Inflammatory macrophage treated with lipopolysaccharide for 4 hours (primary cell): ENCODE results near the gene C1orf226.

Experiments
- DNase-seq: peaks from one replicate; pipeline ENCODE4 v3.0.0-alpha.2; 2020

Gene C1orf226

DNA sequence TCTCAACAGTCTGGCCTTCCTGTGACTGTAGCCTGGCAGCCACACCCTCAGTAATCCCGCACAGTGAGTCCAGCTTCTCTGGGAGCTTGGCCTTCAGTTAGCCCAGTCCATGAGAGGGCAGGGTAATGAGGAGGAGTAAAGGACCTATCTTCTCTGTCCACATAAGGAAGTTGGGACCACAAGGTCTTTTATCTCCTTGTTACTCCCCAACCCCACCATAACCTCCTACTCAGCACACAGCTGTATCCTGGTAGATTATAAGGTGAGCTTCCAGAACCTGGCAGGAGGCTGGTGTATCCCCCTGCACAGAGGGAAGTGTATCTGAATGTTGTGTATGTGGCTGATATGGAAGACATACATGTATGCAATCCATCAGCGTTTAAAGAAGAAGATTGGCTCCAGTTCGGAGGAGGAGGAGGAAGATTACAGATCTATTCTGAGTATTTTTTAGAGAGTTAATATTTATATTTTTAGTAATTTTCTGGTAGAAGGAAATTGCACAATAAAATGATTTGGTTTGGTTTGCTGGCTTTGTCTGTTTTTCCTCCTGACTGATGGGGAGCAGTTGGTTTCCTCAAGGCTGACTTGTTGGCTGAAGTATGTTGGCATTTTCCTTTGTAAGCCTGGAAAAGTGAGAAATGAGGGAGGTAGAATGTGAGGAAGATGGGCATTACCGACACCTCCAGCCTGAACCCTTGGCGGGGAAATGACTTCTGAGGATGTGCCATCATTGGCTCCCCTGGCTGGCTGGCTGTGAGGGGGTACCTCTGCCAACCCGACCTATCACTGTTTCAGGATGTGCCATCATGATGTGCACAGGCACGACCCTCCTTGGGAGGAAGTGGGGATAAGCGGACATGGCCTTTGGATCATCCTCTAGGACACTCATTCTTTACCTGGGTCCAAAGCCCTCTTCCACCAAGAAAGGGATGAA, 5.0 kb downstream of the C1orf226 start:
- no peak for DNase-seq

- no peak for DNase-seq
Observed at GRCh38 chr1:162387226-162388082, 5.9 kb downstream of the C1orf226 start.

- no peak for DNase-seq
Observed at GRCh38 chr1:162388083-162388594, 6.6 kb downstream of the C1orf226 start.

GRCh38 chr1:162388615-162389014, 7.1 kb downstream of the C1orf226 start:
- DNase-seq = no peak

DNA sequence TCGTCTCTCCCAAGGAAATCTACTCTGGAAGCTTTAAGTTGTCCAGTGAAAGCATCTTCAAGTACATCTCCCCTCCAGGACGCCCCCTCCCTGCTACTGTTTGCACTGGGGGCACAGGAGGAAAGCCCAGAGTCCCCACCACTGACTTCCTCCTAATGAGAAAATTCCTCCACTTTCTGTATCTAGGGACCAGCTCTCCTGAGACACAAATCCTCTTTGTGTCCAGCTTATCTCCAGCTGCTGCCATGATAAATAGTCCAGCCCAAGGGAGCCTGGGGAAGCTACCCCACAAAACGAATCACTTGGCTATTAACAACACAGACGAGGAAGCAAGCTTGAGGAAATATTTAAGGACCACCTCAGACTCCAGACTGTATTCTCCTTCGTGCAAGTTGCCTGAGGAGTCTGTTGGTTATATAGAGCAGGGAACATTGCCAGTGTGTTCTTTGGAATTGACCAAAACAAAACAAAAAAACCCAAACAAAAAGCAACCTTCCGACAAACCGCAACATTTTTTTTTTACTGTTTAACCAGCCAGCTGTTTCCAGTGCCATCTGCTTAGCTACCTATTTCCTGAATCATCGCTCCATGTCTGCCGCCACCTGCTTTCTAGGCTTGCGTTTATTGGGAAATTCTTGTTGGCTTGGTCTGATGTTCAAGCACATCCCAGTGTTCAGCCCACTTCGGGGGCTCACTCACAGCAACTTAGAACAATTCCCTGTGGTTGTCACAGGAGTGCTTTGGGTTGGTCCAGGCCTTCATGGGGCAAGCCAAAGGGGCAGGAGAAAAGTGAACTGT, 7.7 kb downstream of the C1orf226 start:
- DNase-seq = no peak

- DNase-seq = no peak
Observed at GRCh38 chr1:162389971-162390370, 8.4 kb downstream of the C1orf226 start.

DNA sequence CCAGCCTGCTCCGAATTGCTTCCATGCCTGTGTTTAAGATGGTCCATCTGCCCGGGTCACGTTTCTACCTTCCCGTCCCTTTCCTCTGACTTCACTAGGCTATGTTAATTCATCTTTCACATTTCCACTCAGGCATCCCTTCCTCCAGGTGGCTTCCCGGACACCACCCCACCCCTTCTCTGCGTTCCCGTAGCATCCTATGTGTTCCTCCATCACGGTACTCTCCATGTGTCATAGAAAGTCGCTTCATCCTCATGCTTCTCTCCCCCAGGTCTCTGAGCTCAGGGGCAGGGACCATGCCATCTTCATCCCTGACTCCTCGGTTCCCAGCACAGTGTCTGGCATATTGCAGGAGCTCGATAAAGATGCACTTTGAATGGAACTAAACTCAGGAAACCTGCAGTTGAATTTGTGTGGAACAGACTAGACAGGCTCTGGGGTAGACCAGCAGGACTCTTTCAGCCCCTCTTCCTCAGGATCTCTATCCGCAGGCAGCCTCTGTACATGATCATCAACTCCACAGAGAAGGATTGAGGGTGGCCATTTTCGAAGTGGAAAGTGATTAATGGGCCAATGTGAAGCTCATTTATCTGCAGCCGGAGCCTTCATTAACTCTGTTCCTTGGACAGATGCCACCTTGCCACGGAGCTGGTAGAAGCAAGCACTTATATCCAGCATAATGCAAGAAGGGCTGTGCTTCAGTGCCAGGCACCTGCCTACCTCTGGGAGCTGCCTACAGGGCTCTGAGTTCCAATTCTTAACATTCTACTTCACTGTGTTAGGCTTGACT, 9.1 kb downstream of the C1orf226 start:
- DNase-seq = no peak

GRCh38 chr1:162391790-162392563, 10.4 kb downstream of the C1orf226 start:
- peak; percentile 26 for DNase-seq

DNA sequence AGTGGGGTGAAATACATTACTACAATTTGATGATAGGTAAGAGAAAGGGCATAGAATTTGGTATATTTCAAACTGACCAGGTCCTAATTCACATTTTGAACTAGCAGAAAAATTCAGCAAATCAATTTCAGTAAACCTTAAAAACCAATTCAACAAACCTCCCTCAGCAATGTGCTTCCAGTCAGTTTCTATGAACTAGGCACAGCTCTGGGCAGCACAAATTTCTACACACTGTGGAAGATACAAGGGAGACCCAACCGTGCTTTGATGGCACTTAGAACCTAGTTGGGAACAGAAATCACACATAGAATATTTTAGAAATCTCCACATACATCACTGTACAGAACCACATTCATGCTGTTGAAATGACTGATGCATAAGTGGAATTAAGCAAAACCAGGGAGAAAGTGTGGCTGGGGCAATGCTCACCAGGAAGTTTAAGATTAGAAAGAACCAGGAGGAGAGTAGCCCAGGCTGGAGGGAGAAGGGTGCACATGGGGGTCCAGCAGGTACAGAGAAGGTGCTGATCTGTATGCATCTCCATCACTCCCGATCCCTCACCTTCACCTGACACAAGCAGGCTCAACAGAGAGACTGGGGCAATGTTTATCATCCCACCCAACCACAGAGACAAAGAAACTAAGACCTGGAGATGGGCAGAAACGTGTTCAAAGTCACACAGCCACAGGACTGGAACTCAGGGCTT, 14.8 kb downstream of the C1orf226 start:
- no peak for DNase-seq

DNA sequence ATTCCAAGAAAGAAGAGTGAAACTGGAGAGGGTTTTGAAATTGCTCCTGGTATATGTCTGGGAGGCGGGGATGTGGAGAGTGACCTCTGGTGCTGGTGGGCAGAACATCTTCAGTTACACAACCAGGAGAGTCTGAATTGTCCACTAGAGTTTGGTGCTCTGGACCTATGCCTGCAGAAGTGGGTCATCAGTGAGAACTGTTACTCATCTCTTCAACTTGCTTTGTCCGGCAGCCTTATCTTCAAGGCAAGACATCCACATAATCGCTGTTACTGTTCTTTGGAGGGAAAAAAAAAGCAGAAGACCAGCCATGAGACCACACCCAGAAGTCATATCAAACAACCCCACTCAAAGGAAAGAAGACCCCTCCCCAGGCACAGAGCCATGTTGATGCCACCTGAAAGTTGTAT, 15.5 kb downstream of the C1orf226 start:
- no peak for DNase-seq

GRCh38 chr1:162397943-162398560, 16.5 kb downstream of the C1orf226 start:
- DNase-seq = no peak

DNA sequence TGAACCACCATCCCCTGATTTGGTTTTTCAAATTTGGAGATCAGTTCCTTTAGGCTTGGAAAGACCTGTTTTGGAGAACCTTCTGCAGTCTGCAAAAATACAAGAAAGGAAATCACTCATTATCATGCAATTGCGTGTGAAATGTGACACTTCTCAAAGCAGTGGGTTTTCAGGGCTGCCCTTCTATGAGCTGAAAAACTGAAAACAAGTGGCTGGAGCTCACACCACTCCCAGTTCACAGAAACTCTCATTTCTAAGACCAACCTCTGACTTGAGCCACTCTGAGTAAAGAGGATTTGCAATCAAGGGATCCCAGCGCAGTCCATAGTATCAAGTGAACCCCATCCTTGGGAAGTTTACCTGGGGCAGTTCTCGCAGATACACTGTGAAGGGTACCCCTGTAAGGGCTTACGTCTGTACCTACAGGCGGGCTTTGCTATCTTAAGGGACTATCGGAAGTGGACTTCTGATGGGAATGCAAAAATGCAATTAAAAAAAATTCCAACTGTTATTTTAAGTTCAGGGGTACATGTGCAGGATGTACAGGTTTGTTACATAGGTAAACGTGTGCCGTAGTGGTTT, 17.6 kb downstream of the C1orf226 start:
- no peak for DNase-seq

- DNase-seq = no peak
Observed at GRCh38 chr1:162400790-162401355, 19.3 kb downstream of the C1orf226 start.

GRCh38 chr1:162404550-162405160, 23.1 kb downstream of the C1orf226 start:
- DNase-seq = peak; percentile 75

DNA sequence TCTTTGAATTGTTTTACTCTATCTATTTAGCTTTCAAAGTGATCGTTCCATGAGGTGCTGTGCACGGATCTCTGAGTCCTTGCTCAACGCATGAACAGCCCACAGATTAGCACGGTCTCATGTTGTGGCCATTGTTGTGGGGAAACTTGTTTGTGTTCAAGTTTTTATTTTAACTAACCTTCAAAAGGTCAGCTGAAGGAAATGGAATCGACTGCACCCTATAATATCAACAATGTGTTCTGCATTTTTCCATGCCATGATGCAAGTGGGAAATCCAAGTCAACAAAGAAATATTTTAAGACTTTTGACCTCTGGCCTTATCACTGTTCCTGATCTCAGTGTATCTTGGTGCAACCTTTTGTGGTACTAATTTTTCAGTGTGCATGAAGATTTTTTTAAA, 24.3 kb downstream of the C1orf226 start:
- no peak for DNase-seq

DNA sequence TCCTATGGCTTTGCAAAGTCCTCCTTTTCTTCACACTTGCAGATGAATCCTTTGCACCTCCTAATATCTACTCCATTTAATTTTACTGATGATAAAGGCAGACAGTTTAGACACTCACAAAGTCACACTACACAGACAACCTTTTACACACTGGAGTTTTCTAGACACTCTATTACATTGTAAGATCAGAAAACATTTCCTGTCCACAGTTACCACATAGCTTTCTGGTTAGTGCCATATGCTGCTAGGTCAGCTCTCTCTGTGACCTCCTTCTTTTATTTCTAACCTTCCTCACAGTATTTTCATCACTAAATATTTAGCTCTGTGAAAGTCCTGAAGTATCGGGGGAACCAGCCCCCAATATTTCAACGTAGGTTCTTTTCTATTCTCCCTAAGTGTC, 25.3 kb downstream of the C1orf226 start:
- DNase-seq = no peak

- no peak for DNase-seq
Observed at GRCh38 chr1:162407539-162407938, 26.0 kb downstream of the C1orf226 start.

DNA sequence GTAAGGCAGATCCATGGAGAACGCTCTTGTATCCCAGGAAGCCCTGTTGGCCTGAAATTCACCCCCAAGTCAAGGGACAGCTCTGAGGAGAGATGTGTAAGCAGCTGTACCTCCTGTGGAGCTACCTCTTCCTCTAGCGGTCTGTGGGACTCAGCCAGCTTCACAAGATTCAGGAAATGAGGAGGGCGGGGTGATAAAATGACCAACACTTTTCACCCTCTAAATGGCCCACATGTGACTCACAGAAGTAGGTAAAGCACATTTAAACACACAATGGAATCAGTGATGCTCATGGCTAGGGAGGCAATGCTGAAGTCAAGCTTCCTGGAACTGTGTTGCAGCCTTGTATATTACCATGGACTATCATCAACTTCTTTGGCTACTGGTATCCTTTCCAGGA, 30.5 kb downstream of the C1orf226 start, which contains the start of gene SH2D1B:
SH2D1B (minus strand) TSS at position 135 of the 400 bp plus-strand sequence; CDS start at position 15, 120 bp downstream.
- peak; percentile 11 for DNase-seq

DNA sequence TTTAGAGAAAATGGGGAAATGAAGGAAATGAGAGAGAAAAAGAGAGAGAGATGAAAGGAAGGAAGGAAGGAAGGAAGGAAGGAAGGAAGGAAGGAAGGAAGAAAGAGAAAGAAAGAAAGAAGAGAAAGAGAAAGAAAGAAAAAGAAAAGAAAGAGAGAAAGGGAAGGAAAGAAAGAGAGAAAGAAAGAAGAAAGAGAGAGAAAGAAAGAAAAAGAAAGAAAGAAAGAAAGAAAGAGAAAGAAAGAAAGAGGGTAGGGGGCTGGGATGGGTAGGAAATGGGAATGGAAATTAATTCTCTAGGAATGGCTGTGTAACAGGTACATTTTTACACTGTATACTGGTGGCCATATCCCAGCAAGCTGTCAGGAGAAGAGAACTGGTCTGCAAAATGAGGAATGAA, 34.7 kb downstream of the C1orf226 start:
- DNase-seq = no peak
